Activated naive CD4-positive, alpha-beta T cell treated with anti-CD3 and anti-CD28 coated beads, Interleukin-2, amount 50 U/mL, for 72 hours (primary cell): ENCODE measurements around the gene SMARCA4. TPM values are rescaled to one million over a fixed set of nuclear protein-coding genes. Genes with fewer than 3 reads are reported as not detected.

Experiments
- ATAC-seq, 2 donors: fragments of 150-1000 bp; cut with Tn5 transposase; 2 replicates each; pipeline ENCODE4 v1.10.0; 2021; ENCODE audit warnings: mild to moderate bottlenecking in 2 of 2, moderate library complexity in 2 of 2
- DNase-seq, 2 donors: peaks; one replicate each; pipeline ENCODE4 v3.0.0; 2021 to 2022; ENCODE audit warnings: low spot score in 2 of 2
- H3K27ac Mint-ChIP-seq, 2 donors: one replicate each; pipeline ENCODE4 v1.8.0; 2022; ENCODE audit warnings: mild to moderate bottlenecking in 2 of 2, mixed read lengths in 2 of 2
- H3K36me3 Mint-ChIP-seq, 2 donors: one replicate each; pipeline ENCODE4 v1.8.0; 2022; ENCODE audit warnings: mixed read lengths in 2 of 2
- H3K9me3 Mint-ChIP-seq, 2 donors: one replicate each; pipeline ENCODE4 v1.8.0; 2022; ENCODE audit warnings: mixed read lengths in 2 of 2
- total RNA-seq, 2 donors: library from RNA; stranded (reverse); gene quantifications; one replicate each; pipeline ENCODE4 v1.2.3, GENCODE V29; 2022

The SMARCA4 gene
- total RNA-seq, 2 donors from 2014 or later, result 86.8 to 99.4 TPM

- H3K27ac Mint-ChIP-seq, result no peak overlapping the region
- DNase-seq (no peak), ATAC-seq (no peak)
- peaks cover 0 to 10% of the 10 kb centered on the region in 2 donors for H3K36me3 Mint-ChIP-seq
- no peaks in the 10 kb centered on the region for H3K9me3 Mint-ChIP-seq
Observed at GRCh38 chr19:11014403-11014911, 53.6 kb downstream of the SMARCA4 start.

- no peak overlapping the region for H3K27ac Mint-ChIP-seq
- H3K9me3 Mint-ChIP-seq, result no peaks in the 10 kb centered on the region
- DNase-seq (no peak), ATAC-seq (no peak)
- peaks cover 4 to 10% of the 10 kb centered on the region in 2 donors for H3K36me3 Mint-ChIP-seq
Observed at GRCh38 chr19:11016631-11017030, 55.8 kb downstream of the SMARCA4 start.

GRCh38 chr19:11017275-11018035, 56.6 kb downstream of the SMARCA4 start:
- peak overlapping the region in 1 of 2 donors; percentile 54 for H3K27ac Mint-ChIP-seq
- no peaks in the 10 kb centered on the region for H3K9me3 Mint-ChIP-seq
- DNase-seq (no peak), ATAC-seq (no peak)
- peaks cover 4 to 10% of the 10 kb centered on the region in 2 donors for H3K36me3 Mint-ChIP-seq

DNA sequence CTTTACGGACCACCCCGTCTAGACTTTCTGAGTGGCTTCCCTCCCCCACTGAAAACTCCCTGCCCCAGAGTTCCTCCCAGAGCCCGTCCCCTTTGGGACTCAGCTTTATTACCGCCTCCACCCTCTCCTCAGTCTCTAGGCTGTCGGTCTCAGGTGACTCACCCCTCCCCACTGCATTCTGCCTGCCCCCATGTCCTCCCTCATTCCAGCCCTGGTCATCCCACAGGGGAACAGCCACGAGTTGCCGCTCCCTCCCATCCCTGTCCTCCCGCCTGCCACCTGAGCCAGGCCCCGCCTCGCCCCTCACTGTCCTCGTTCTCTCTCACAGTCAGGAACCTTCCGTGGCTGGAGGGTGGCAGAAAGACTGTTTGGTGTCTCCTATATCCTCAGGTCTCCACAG, 57.3 kb downstream of the SMARCA4 start:
- ATAC-seq (no peak), DNase-seq (no peak)
- Mint-ChIP-seq H3K9me3 (no peaks in the 10 kb centered on the region), H3K27ac (peak overlapping the region in 1 of 2 donors; percentile 91), H3K36me3 (peaks cover 4 to 7% of the 10 kb centered on the region in 2 donors)

DNA sequence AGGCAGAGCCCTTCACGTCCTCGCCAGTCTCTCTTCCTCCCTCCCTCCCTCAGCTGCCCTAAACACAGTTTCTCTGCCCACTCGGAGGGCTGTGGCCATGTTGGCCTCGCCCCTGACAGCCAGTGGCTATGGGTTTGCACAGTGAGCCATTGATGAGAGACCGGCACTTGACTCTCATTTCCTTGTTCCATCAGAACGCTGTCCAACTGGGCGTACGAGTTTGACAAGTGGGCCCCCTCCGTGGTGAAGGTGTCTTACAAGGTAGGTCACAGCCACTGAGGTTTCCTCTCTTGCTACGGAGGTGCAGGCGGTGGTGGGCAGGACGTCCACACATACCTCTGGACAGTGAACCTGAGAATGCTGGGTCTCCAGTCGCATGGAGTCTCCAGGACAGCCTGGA, 57.9 kb downstream of the SMARCA4 start:
- DNase-seq (no peak), ATAC-seq (no peak)
- Mint-ChIP-seq H3K27ac (peak overlapping the region in 1 of 2 donors; percentile 91), H3K9me3 (no peaks in the 10 kb centered on the region), H3K36me3 (peaks cover 4% of the 10 kb centered on the region in 2 donors)

DNA sequence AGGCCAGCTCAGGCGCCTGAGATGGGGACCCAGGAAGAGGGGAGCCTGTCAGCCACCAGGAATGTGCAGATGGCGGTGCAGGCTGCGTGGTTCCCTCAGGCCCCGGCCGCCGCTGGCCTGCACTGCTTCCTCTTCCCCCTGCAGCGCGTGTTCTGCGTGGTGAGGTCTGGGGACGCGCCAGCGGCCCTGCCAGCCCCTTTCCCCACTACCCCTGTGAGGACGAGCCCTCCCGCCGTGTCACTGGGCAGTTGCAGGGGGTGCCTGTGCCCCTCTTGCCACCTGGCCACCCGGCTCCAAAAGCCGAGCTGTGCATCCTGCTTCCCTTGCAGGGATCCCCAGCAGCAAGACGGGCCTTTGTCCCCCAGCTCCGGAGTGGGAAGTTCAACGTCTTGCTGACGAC, 58.4 kb downstream of the SMARCA4 start:
- Mint-ChIP-seq H3K27ac (peak overlapping the region in 1 of 2 donors; percentile 91), H3K36me3 (peaks cover 4% of the 10 kb centered on the region in 2 donors), H3K9me3 (no peaks in the 10 kb centered on the region)
- no peak for ATAC-seq
- no peak for DNase-seq

DNA sequence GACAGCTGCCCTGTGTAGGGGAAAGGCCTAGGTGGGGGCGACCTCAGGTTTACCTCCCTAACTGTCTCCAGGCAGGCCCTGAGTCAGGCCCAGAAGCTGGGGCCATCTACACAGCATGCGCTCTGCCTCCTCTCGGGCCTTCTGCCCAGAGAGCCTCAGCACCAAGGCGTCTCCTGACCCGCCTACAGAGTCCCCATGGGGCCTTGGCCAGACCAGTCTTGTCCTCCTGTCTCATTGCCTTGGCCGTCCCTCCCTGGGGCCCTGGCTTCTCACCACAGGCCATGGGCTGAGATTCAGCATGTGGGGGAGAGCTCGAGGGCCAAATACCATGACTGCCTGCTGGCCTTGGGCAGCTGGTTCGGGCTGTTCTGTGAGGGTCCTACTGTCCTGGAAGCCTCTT, 59.0 kb downstream of the SMARCA4 start:
- Mint-ChIP-seq H3K9me3 (no peaks in the 10 kb centered on the region), H3K27ac (no peak overlapping the region), H3K36me3 (peaks cover 4% of the 10 kb centered on the region in 2 donors)
- DNase-seq, result no peak
- ATAC-seq, result no peak

GRCh38 chr19:11020423-11020822, 59.6 kb downstream of the SMARCA4 start:
- H3K27ac Mint-ChIP-seq, result no peak overlapping the region
- DNase-seq, result no peak
- H3K9me3 Mint-ChIP-seq, result no peaks in the 10 kb centered on the region
- peaks cover 1 to 4% of the 10 kb centered on the region in 2 donors for H3K36me3 Mint-ChIP-seq
- no peak for ATAC-seq

DNA sequence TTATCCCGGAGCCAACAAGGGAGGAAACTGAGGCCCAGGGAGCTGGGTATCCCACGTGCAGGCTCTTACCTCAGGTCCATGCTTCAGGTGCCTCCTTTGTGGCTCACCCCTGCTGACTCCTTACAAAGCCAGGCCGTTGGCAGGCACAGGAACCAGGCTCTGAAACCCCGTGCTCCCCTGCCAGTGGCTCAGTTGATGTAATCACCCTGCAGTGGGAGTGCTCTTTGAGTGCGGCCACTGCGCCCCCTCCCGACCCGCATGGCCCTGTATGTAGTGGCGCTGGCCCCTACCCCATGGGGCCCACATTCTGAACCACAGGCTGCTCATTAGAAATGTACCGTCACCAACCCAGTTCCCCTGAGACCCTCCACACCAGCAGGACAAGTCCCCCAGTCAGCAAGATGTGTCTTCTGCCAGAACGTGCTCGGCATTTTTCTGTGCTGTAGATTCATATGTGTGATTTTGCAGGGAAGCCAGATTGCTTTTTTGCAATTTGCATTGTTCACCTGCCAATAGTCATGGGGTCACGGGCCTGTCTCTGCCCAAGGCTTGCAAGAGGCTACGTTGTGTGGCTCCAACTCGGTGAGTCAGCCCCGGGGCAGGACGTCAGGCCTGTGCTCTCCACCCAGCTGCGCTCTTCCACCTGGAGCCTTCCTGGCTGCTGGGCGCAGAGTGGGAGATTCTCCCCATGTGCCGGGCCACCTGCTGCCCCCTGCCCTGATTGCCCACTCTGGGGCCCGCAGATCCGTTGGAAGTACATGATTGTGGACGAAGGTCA, 60.3 kb downstream of the SMARCA4 start:
- no peak for DNase-seq
- no peak for ATAC-seq
- peaks cover 0 to 4% of the 10 kb centered on the region in 2 donors for H3K36me3 Mint-ChIP-seq
- H3K27ac Mint-ChIP-seq, result no peak overlapping the region
- H3K9me3 Mint-ChIP-seq, result no peaks in the 10 kb centered on the region

DNA sequence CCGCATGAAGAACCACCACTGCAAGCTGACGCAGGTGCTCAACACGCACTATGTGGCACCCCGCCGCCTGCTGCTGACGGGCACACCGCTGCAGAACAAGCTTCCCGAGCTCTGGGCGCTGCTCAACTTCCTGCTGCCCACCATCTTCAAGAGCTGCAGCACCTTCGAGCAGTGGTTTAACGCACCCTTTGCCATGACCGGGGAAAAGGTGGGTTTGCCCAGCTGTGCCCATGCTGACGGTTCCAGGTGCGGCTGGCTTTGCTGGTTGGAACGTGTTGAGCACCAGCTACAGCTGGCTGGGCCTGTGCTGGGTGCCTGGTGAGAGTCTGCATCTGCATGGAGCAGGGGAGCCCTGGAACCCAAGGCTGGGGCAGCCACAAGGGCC, 60.9 kb downstream of the SMARCA4 start:
- Mint-ChIP-seq H3K36me3 (peaks cover 0 to 4% of the 10 kb centered on the region in 2 donors), H3K9me3 (no peaks in the 10 kb centered on the region), H3K27ac (no peak overlapping the region)
- ATAC-seq, result no peak
- DNase-seq, result no peak

- H3K36me3 Mint-ChIP-seq, result peaks cover 0 to 4% of the 10 kb centered on the region in 2 donors
- DNase-seq, result no peak
- no peak for ATAC-seq
- no peaks in the 10 kb centered on the region for H3K9me3 Mint-ChIP-seq
- no peak overlapping the region for H3K27ac Mint-ChIP-seq
Observed at GRCh38 chr19:11023016-11023415, 62.2 kb downstream of the SMARCA4 start.

- Mint-ChIP-seq H3K36me3 (peaks cover 0 to 4% of the 10 kb centered on the region in 2 donors), H3K27ac (no peak overlapping the region), H3K9me3 (no peaks in the 10 kb centered on the region)
- ATAC-seq, result no peak
- DNase-seq, result no peak
Observed at GRCh38 chr19:11023710-11024109, 62.9 kb downstream of the SMARCA4 start.

DNA sequence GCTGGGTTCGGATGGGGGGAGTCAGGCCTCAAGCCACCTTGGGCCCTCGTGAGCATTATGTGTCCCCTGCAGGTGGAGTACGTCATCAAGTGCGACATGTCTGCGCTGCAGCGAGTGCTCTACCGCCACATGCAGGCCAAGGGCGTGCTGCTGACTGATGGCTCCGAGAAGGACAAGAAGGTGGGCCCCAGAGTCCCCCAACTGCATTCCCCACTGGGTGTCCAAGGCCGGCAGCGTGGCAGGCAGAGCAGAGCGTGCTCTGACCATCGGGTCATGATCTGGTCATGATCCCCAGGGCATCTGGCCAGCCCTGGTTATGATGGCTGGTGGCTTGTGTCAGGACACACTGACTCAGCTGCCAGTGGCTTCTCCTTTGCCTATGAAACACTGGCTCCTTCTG, 63.4 kb downstream of the SMARCA4 start:
- no peak for ATAC-seq
- H3K27ac Mint-ChIP-seq, result no peak overlapping the region
- no peak for DNase-seq
- H3K36me3 Mint-ChIP-seq, result peaks cover 0 to 4% of the 10 kb centered on the region in 2 donors
- no peaks in the 10 kb centered on the region for H3K9me3 Mint-ChIP-seq

DNA sequence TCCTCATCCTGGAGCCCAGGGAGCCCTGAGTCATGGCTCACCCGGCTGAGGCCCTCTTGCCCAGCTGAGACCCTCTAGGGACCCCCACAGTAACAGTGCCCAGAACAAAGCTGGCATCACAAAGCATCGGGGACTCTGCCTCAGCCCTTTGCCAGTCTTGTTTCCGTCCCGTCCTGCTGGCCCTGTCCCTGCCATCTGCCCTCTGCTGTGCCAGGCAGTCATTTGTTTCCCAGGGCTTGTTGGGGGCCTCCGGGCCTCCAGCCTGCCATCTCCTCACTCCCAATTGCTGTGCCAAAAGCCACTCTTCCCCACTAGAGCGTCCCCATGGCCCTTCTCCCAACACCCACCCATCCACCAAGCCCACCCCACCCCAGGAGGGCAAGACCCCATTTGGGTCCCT, 64.2 kb downstream of the SMARCA4 start:
- ATAC-seq (no peak), DNase-seq (no peak)
- Mint-ChIP-seq H3K27ac (peak overlapping the region in 1 of 2 donors; percentile 77), H3K9me3 (no peaks in the 10 kb centered on the region), H3K36me3 (peaks cover 0 to 4% of the 10 kb centered on the region in 2 donors)

DNA sequence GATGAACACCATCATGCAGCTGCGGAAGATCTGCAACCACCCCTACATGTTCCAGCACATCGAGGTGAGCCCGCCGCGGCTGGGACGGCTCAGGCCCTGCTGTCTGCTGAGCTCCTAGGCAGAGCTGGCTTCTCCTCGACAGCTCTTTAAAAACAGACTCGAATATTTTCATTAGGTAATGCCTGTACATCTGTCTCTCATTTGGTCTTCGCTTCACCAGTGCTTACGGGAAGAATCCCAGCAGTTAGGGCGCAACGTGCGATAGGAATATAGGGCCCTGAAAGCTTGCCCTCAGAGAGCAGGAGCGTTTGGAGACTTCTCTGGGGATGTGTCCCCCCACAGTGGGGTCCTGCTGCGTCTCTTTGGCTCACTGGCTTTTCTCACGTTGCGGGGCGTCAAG, 64.6 kb downstream of the SMARCA4 start:
- peaks cover 0 to 4% of the 10 kb centered on the region in 2 donors for H3K36me3 Mint-ChIP-seq
- DNase-seq (no peak), ATAC-seq (no peak)
- H3K27ac Mint-ChIP-seq, result no peak overlapping the region
- H3K9me3 Mint-ChIP-seq, result no peaks in the 10 kb centered on the region

- H3K9me3 Mint-ChIP-seq, result no peaks in the 10 kb centered on the region
- DNase-seq (no peak), ATAC-seq (no peak)
- H3K36me3 Mint-ChIP-seq, result peaks cover 0 to under 1% of the 10 kb centered on the region in 2 donors
- H3K27ac Mint-ChIP-seq, result no peak overlapping the region
Observed at GRCh38 chr19:11025997-11026396, 65.2 kb downstream of the SMARCA4 start.

DNA sequence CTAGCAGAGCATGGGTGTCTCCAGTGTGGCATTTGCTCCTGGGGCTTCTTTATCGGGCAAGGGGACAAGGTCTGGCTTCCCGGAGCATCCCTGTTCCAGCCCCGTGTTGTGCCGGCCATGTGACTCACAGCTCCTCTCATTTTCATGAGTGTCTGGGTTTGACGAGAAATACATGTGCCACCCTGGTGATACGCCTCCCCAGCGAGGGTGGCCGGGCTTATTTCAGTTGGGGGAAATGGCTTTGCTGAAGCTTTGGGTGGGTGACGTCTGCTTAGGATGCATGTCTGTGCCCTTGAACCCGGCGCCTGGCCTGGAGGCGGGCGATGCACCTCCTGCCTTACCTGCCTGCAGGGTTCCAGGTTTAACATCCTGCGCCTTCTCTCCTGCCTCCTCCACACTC, 66.6 kb downstream of the SMARCA4 start:
- Mint-ChIP-seq H3K27ac (peak overlapping the region in 1 of 2 donors; percentile 29), H3K36me3 (peaks cover 6% of the 10 kb centered on the region in 2 donors), H3K9me3 (no peaks in the 10 kb centered on the region)
- ATAC-seq (no peak), DNase-seq (no peak)
